ENCODE data around the gene SMC1B.

DNA sequence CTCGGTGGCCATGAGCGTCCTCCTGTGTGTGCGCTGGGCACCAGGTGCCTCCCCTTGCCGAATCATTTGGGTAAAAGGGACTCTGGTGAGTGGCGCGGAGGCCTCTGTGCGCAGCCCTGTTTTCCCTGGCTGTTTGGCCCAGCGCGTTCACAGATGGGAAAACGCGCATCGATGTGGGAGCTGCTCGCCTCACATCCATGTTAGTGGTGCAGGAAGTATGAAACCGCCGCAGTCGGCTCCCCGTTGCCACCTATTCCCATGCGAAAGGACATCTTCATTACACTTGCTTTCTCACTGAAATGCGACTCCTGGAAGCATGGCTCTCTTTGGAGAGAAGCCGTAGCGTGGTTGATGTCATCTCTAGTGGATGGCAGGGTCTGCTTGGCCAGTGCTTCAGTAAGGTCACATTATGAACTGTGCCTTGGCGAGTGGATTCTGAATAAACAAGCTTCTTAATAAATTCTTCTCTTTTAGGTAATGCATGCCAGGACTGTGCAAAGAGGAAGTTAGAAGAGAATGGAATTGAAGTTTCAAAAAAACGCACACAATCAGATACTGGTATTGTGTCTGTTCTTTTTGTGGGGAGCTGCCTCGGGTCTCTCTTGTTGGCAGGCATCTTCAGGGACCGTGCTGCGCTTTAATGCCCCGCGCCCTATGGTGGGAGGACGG, 77.4 kb downstream of the SMC1B start:
- TF ChIP-seq, protein P1, sequence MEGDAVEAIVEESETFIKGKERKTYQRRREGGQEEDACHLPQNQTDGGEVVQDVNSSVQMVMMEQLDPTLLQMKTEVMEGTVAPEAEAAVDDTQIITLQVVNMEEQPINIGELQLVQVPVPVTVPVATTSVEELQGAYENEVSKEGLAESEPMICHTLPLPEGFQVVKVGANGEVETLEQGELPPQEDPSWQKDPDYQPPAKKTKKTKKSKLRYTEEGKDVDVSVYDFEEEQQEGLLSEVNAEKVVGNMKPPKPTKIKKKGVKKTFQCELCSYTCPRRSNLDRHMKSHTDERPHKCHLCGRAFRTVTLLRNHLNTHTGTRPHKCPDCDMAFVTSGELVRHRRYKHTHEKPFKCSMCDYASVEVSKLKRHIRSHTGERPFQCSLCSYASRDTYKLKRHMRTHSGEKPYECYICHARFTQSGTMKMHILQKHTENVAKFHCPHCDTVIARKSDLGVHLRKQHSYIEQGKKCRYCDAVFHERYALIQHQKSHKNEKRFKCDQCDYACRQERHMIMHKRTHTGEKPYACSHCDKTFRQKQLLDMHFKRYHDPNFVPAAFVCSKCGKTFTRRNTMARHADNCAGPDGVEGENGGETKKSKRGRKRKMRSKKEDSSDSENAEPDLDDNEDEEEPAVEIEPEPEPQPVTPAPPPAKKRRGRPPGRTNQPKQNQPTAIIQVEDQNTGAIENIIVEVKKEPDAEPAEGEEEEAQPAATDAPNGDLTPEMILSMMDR (IDR thresholded peaks at IDR 0.05; ENCODE audit: low read length) = no peak
- TF ChIP-seq EZH2 (IDR thresholded peaks at IDR 0.05; ENCODE audit: borderline replicate concordance, low read length) = no peak
